ENCODE results near the gene SEMA6C. TPM values are rescaled to one million over a fixed set of nuclear protein-coding genes. Genes with fewer than 3 reads are reported as not detected.

SEMA6C gene
- total and polyA plus RNA-seq, 2 of the 8 experiments (the other 6 are each of a cell fraction or from before 2014, with no cell fraction given) = 12.2 to 15.7 TPM

DNA sequence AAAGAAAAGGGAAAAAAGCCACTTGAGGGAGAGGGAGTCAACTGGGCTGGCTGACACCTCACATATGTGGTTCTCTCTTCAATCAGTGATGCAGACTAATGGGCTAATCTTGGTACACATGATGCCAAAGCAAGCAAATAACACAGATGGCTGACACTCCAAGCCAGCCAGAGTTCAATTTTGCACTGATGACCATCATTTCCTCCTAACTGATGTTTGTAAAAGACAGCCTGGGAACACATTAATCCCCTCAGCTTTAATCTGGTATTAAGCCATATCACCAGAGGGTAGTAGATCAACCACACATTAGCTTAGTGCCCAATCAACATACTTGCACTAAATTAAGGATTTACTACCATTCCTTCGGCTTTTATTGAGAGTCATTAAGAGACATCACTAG lies 40.8 kb upstream of the SEMA6C start:
- Histone ChIP-seq H2BK5ac (ENCODE audit: low read depth, low read length) (no peak overlapping the region), H3K14ac (ENCODE audit: insufficient read length) (no peak overlapping the region), H3K9ac (replicated peaks in 1 of 4; ENCODE audit: extremely low read depth in 1 of 4, low read depth in 3 of 4, low read length in 3 of 4) (no peak overlapping the region), H2AK5ac (ENCODE audit: low read depth, low read length) (no peak overlapping the region), H3K4me2 (ENCODE audit: insufficient read depth in 1 of 2, low read depth in 2 of 2, low read length in 2 of 2) (no peak overlapping the region), H3K18ac (ENCODE audit: extremely low read depth, low read length) (no peak overlapping the region), H3K4me3 (ENCODE audit: extremely low read depth in 1 of 4, insufficient read depth in 2 of 4, low read depth in 3 of 4, low read length in 4 of 4) (no peak overlapping the region), H3K27me3 (replicated peaks in 1 of 4; ENCODE audit: control insufficient read depth in 3 of 4, extremely low read depth in 1 of 4, insufficient read depth in 3 of 4, low read length in 3 of 4) (no peaks in the 10 kb centered on the region), H2AFZ (ENCODE audit: low read length) (no peak overlapping the region), H4K5ac (ENCODE audit: insufficient read length, low read depth, low read length) (no peak overlapping the region), H2BK12ac (ENCODE audit: low read depth, low read length) (no peak overlapping the region), H4K8ac (ENCODE audit: extremely low read depth, insufficient read depth, low read length) (no peak overlapping the region), H2BK120ac (replicated peaks; ENCODE audit: low read depth, low read length) (no peak overlapping the region), H3K27ac (ENCODE audit: low read depth, low read length) (no peak overlapping the region), H3K4ac (replicated peaks; ENCODE audit: insufficient read length, low read depth, low read length) (no peak overlapping the region), H3K79me2 (ENCODE audit: control insufficient read depth in 1 of 2, insufficient read depth in 2 of 2, low read length in 2 of 2) (peaks cover 7 to 33% of the 10 kb centered on the region in 2 experiments), H3K4me1 (replicated peaks in 1 of 4; ENCODE audit: control insufficient read depth in 3 of 4, insufficient read depth in 4 of 4, low read length in 3 of 4) (no peaks in the 10 kb centered on the region), H4K20me1 (replicated peaks in 1 of 2; ENCODE audit: control insufficient read depth in 1 of 2, insufficient read depth in 2 of 2, low read length in 2 of 2) (peaks cover 0 to 5% of the 10 kb centered on the region in 2 experiments), H2BK15ac (ENCODE audit: low read length) (no peak overlapping the region), H2BK20ac (ENCODE audit: low read length) (no peak overlapping the region), H3K79me1 (ENCODE audit: low read depth, low read length) (peaks cover 3% of the 10 kb centered on the region; the same call in 1 of the 2 replicates), H3K56ac (replicated peaks; ENCODE audit: insufficient read length, low read depth, low read length) (no peak overlapping the region), H3K23me2 (ENCODE audit: low read depth, low read length) (no peaks in the 10 kb centered on the region; the same call in 1 of the 2 replicates), H3K23ac (ENCODE audit: insufficient read length) (no peak overlapping the region), H3K9me3 (ENCODE audit: insufficient read depth in 2 of 2, low read depth in 1 of 2, low read length in 1 of 2) (no peaks in the 10 kb centered on the region), H3K36me3 (ENCODE audit: control insufficient read depth in 2 of 4, insufficient read depth in 4 of 4, low read length in 3 of 4) (peaks cover 10 to 37% (median 31%) of the 10 kb centered on the region in 4 experiments; a peak in 7 of 8 replicates), H4K91ac (replicated peaks; ENCODE audit: insufficient read length, low read length) (no peak overlapping the region)
- ChIA-PET POLR2A (ENCODE audit: partially characterized antibody) (interaction anchor here (0.7 to 2.4 kb wide), 5 partner anchors 16 to 50 kb away, joined by 3 to 9 read pairs (median 4); partner anchors contain the start of genes LYSMD1 and SCNM1), CTCF (ENCODE audit: partially characterized antibody) (no interaction called here)
- FAIRE-seq (no peak), DNase-seq (ENCODE audit: low read depth in 1 of 2, low spot score in 2 of 2) (no peak)
- 95% methylated on average over 1 of the region's 1 CpG; no CpG with 5 or more reads in 1 of the 2 experiments for WGBS, 2 experiments (ENCODE audit: extremely low coverage in 1 of 2, insufficient coverage in 1 of 2, insufficient read length in 1 of 2, insufficient replicate concordance in 2 of 2, low coverage in 1 of 2, low lambda C conversion rate in 2 of 2, missing lambda C conversion rate in 1 of 2)
- TF ChIP-seq FOSL1 (IDR thresholded peaks at IDR 0.05; ENCODE audit: insufficient read depth, low read depth, low read length) (no peak), KDM1A (IDR thresholded peaks at IDR 0.05; ENCODE audit: borderline replicate concordance, low read length) (no peak), POU5F1 (IDR thresholded peaks at IDR 0.05; ENCODE audit: low read depth, low read length) (no peak), RNF2 (IDR thresholded peaks at IDR 0.05; ENCODE audit: borderline replicate concordance, low read depth, low read length, missing control alignments, poor library complexity, severe bottlenecking) (no peak)
